NCI-H2196 (cell line): ENCODE results near the gene TBCK.

Experiments used
- DNase-seq: peaks from one replicate; lab custom pipeline; 2025; ENCODE audit not compliant: unreplicated experiment; lab: John Stamatoyannopoulos, UW

Gene TBCK

GRCh38 chr4:106287353-106287969, 28.5 kb downstream of the TBCK start:
- DNase-seq, result peak; percentile 6

- no peak for DNase-seq
Observed at GRCh38 chr4:106286611-106287010, 29.4 kb downstream of the TBCK start.

- DNase-seq, result no peak
Observed at GRCh38 chr4:106284227-106284626, 31.8 kb downstream of the TBCK start.

GRCh38 chr4:106277140-106277675, 38.8 kb downstream of the TBCK start:
- DNase-seq, result no peak

GRCh38 chr4:106273831-106274230, 42.2 kb downstream of the TBCK start:
- no peak for DNase-seq

- no peak for DNase-seq
Observed at GRCh38 chr4:106270736-106271135, 45.3 kb downstream of the TBCK start.

GRCh38 chr4:106269711-106270110, 46.3 kb downstream of the TBCK start:
- no peak for DNase-seq

- DNase-seq, result no peak
Observed at GRCh38 chr4:106268786-106269185, 47.2 kb downstream of the TBCK start.

- DNase-seq, result peak; percentile 7
Observed at GRCh38 chr4:106266201-106266600, 49.8 kb downstream of the TBCK start.

GRCh38 chr4:106264331-106264728, 51.7 kb downstream of the TBCK start:
- no peak for DNase-seq

GRCh38 chr4:106263594-106264330, 52.2 kb downstream of the TBCK start:
- DNase-seq, result no peak

GRCh38 chr4:106261980-106262379, 54.0 kb downstream of the TBCK start:
- DNase-seq, result no peak

GRCh38 chr4:106258145-106259045, 57.6 kb downstream of the TBCK start:
- DNase-seq, result no peak

GRCh38 chr4:106256190-106256589, 59.8 kb downstream of the TBCK start:
- DNase-seq, result no peak

GRCh38 chr4:106255195-106255594, 60.8 kb downstream of the TBCK start:
- no peak for DNase-seq

GRCh38 chr4:106253364-106254129, 62.5 kb downstream of the TBCK start:
- DNase-seq, result no peak

GRCh38 chr4:106247600-106247999, 68.4 kb downstream of the TBCK start:
- no peak for DNase-seq

GRCh38 chr4:106246441-106246840, 69.6 kb downstream of the TBCK start:
- no peak for DNase-seq

- DNase-seq, result no peak
Observed at GRCh38 chr4:106245176-106245575, 70.8 kb downstream of the TBCK start.

- no peak for DNase-seq
Observed at GRCh38 chr4:106240699-106241098, 75.3 kb downstream of the TBCK start.
